NCI-H187 treated with DMSO at 0.1 percent for 48 hours (cell line): Measurements from ENCODE around the gene EXOC4.
"Not testable (repeated sequence)": the region's sequence is repeated elsewhere in the genome, so short reads cannot be mapped to it uniquely, and the experiment has no call there.

Source experiments
- DNase-seq: peaks from one replicate; lab custom pipeline; 2025; lab: John Stamatoyannopoulos, UW

EXOC4 gene

DNA sequence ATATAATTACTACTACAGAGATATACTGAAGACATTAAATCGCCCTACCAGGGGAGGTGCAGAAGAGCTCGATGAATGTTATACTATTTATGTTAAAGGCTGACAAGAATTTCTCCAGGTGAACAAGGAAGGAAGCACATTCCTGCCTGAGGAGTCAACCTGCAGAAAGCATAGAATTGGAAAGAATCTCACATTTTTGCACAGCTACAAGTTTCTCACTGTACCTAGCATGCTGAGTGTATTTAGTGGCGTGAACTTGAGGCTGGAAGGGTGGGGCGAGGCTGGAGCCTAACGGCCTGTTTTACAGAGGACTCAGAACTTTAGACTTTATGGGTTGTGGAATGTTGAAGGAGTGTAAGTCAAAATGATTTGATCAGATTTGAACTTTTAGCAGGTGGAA, 500.6 kb downstream of the EXOC4 start:
- no peak for DNase-seq

DNA sequence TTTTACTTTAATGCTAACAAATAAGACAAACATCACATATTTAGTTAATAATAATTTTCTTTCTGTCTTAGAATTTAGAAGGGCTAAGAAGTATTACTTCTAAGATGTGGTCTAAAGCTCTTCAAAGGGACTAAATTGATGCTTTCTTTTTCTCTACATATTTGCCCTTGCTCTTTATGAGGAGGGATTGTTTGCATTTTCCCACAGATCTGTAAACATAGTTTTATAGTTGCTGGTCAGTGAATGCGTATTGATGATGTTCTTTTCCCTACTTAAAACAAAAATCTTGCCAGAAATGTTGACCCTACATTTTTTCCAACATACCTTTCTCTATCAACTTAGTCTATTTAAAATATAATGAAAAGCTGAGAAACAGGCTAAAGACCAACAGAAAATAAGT, 501.8 kb downstream of the EXOC4 start:
- DNase-seq: no peak

DNA sequence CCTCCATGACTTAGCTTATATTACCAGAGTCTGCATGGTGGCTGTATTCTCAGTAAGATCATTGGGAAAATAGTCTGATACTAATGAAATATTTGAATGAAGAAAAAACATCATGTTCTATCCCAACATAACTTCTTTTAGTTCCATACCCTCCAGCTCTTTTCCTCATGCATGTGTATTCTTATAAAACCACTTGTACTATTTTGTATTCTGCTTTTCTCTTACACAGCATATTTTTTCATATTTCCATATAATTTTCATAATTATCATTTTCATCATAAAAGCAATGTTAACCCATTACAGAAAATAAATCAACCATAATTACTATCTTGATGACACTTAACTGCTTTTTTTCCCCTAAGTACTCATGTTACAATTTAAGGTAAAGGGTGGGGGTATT, 503.0 kb downstream of the EXOC4 start:
- DNase-seq: no peak

DNA sequence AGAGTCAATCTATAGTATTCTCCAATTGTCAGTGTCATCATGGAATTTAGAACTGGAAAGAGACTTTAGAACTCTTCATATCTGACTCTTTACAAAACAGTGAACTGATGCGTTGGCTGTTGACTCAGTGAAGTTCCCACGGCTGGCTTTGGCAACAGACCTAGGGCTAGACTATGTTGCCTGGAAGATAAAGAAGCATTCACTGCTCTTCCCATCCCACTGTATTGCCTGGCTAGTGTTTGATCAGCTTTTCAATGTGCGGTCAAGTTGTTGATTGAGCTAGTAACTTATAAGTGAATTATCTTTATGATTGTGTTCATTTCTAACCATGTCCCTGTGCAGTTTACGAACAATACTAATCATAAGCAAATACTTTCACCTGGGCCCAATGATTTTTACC, 508.6 kb downstream of the EXOC4 start:
- DNase-seq: no peak

DNA sequence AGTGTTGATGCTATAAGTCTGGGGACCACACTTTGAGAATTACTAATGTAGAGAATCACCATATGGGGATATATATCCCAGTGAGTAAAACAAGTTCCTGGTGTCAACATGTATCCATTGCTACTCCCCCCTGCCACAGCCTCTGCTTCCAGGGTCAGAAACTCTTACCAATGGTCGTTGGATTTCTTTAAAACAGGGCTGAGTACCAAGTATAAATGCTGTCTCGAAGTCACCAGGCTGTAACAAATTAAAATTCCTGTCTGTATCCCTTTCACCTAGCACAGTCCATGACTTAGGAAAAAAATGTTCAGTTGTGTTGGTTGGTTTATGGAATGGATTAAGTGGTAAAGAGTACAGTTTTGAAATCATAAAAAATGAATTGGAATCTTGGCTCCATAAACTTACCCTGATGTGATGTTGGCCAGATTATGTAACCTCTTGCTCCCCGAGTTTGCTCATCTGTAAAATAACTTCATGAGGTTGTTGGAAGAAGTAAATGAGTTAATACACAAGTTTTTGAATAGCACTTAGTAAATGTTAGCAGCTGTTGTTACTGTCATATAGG, 510.3 kb downstream of the EXOC4 start:
- no peak for DNase-seq

DNA sequence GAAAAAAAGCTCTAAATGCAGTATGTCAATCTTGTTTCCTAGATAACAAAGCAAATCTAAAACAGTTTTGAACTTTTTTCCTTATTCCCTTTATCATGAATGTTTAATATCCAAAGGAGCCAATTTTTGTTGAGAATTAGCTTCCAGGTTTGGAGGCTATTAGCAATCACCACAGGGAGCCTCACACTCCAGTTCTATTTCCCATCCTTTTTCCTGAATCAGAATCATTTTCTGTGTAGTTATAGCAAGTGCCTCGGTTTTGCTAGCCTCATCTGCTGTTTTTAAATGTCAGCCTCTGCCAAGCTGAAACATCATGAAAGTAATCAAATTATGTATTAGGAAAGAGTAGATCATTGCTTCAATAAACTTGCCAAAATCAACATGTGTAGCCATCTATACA, 516.8 kb downstream of the EXOC4 start:
- no peak for DNase-seq

DNA sequence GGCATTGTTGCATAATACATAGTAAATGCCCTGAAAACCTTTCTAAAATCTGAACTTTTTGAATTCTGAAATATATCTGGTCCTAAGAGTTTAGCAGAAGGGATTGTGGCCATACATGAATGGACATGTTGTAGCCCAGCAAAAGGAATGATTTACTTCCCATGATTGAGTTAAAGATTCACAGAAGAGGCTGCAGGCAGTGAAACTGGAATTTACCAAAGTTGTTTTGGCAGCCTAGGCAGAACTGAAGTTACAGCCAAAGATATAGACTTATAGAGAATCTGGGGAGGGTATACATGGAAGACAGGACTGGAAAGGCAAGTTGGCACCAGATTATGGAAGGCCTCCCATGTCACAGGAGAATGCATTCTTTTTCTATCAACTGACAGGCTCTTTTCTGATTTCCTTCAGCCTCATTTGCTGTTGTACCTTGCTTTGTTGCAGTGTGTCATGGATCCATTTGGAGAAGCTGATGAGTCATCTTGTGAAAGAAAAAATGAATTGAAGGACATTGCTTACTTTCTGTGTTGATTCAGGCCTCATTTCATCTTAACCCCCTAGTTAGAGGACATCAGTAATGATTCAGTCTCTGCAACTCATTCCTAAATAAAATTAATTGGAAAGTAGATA, 518.1 kb downstream of the EXOC4 start:
- no peak for DNase-seq

DNA sequence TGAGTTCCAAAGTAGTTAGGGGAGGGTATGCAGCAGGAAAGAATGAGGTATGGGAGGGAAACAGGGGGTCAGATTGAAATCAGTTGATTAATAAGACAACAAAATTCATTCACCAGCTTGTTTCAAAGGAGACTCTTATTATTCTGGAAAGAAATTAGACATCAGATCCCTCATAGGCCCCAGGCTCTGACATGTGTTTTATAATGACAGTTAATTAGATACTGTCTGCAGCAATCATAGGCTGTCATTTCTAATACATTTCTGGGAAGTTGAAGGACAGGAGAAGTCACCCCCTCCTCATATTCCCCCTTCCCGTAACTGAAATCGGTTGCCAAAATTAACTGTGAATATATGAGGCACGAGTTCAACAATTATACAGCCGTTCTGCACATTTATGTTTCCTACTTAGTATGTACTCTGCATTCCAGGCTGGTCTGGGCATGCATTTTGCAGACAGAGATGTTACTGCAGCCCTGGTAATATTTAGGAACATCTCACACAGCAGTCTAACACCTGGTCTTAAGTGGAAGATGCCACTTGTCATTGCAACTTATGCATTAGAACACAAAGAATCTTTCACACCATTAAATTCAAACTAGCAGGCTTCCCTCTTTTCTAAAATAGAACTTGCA, 519.0 kb downstream of the EXOC4 start:
- DNase-seq: peak; percentile 70

DNA sequence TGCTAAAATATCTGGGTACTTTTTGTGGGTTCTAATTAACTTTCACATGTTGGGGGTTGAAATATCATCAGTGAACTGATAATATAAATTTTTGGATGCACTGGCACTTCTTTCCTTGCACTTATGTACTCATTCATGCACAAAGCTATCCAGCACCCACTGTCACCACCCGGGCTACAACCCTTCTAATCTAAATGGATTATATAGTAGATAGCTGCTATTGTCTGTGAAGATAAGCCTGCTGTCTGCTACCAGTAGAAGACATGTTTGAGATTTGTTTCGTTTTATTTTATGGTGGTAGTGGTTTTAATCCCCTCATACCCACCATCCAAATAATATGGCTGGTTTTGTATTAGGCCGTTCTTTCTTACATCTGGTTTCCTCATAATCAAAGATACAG, 520.7 kb downstream of the EXOC4 start:
- no peak for DNase-seq

DNA sequence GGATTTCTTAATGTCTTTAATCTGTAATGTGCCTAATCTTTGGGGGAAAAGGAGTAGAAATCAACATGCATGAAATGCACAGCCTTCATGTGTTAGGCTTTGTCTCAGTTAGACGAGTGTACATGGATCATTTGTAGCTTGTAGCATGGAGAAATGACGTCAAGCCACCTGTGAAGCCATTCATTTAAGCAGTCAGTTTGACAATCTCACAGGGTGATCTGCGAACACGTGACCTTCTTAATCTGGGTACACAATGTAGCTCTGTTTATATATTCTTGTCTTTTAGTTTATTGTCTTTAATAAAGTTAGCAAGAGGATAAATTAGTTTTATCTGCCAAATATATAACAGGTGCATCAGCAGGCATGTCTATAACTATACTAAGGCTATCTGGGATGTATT, 522.3 kb downstream of the EXOC4 start:
- DNase-seq: no peak

DNA sequence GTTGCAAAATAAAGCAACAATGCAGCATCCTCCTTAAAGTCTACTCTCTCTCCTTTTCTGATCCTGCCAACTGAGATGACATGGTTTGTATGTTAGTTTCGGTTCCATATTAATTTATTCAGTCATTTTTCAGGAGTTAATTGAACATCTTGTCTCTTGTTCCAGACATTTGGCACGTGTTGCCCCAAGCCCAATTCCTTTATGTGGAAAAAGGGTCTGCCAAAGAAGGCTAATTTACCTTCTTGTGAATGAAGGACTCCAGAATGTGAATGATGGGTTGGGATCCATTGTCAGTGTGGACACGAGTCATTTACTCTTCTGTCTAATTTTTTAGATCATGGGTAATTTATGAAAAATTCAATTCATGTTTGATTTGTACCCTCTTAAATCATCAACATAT, 523.4 kb downstream of the EXOC4 start:
- no peak for DNase-seq

DNA sequence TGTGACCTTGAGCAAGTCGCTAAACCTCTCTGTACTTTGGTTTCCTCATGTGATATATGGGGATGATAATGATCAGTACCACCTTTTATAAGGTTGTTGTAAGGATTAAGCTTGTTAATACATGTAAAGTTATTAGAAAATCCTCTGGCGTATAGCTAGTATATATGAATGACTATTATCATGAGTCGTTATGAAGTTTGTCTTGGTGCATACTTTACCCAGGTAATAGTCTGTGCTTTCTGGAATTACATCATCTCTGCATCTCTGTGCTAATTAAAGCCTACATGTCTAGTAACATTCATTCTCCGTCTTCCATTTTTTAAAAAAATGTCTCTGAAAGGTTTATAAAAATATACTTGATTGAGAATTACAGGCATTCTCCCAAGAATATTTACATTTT, 524.8 kb downstream of the EXOC4 start:
- no peak for DNase-seq

DNA sequence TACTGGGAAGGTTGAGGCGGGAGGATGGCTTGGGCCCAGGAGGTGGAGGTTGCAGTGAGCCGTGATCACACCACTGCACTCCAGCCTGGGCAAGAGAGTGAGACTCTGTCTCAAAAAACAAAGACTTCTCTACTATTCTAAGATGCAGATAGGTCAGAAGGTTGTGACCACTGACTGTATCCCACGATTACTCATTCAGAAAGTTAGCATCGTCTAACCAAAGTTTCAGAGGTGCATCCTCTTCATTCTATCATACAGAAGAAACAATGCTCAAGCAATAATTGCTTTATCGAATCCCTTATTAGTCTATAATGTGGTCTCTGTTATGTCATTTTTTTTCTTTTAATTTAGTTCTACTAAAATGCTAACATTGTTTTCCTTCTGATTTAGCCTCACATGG, 525.6 kb downstream of the EXOC4 start:
- no peak for DNase-seq

DNA sequence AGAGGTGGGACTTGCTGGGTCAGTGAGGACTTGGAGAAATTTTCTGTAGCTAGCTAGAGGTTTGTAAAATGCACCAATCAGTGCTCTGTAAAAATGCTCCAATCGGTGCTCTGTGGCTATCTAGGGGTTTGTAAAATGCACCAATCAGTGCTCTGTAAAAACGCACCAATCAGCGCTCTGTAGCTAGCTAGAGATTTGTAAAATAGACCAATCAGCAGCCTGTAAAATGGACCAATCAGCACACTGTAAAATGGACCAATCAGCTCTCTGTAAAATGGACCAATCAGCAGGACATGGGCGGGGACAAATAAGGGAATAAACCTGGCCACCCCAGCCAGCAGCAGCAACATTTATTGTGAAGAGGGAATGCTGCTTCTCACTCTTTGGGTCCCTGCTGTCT, 526.7 kb downstream of the EXOC4 start:
- not testable (repeated sequence) for DNase-seq

DNA sequence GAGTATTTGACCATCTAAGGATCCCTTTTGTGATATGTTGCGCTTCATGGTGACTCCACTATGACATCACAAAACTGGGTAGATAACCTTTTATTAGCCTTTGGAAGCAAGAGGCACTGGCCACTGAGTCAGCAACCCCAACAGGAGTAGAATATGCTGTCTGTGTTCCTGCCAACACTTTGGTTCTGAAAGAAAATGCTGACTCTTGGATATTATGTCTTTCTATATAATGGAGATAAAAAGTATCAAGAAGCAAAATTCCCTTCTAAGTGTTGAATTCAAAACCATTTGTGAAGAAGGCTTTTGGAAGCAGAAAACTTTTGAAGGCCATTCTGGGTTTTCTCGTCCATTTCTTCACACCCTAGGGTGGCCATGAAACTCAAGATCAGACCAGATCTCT, 528.0 kb downstream of the EXOC4 start:
- no peak for DNase-seq

DNA sequence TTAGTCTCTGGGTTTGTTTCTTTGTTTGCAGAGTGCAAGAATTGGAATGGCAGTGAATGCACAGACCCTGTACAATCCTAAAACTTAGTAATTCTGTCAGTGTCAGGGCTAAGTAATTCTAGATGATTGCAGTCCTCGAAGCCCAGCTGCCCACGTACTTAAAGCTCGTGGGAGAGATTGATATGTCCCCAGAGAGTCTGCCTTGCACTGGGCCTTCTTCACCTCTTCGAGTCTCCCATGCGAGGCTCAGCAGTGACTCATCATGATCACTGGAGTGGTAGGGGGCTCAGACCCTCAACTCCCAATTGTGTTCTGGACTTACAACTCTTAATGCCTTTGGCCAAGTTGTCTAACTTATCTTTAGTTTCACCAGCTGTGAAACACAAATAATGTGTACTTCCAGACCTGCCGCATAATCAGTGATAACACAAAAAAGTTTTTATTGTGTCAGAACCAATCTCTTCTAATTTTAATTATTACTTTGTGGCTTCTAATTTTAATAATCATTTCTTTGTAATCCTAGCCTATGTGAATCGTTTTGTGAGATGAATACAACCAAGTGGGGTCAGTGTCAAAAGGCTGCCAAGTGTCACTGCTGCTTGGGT, 528.7 kb downstream of the EXOC4 start:
- DNase-seq: no peak

DNA sequence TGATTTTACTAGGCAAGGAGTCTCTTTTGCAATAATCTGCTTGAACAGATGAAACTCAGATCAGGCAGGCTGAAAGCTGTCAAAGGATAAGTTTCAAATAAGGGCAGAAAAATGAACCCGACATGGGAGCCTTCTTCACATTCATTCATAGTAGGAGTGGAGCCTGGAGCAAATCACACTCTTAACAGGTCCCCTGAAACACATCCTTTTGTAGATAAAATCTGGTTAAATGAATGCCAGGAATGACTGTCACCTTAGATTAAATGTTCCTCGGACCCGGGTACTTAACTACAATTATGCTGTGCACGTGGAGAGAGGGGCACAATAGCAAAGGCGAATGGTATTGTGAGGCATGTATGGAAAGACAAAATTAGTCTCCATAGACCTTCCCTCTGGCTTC, 529.6 kb downstream of the EXOC4 start:
- no peak for DNase-seq

DNA sequence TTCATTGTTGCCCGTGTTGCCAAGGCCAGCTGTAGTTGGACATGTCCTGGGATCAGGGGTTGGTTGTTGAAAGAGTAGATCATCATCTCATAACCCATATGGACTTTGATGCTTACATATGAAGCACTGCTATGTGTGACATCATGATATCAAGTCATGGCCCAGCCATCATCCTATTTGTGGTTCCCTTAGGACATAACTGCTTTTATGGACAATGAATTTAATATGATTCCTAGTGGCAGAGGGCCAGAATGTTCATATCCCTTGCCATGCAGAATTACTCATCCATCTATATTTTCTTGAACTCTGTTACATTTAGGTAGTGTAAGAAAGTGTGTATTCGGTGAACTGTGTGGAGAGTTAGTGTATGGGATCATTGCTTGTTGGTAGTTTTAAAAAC, 530.4 kb downstream of the EXOC4 start:
- DNase-seq: no peak

DNA sequence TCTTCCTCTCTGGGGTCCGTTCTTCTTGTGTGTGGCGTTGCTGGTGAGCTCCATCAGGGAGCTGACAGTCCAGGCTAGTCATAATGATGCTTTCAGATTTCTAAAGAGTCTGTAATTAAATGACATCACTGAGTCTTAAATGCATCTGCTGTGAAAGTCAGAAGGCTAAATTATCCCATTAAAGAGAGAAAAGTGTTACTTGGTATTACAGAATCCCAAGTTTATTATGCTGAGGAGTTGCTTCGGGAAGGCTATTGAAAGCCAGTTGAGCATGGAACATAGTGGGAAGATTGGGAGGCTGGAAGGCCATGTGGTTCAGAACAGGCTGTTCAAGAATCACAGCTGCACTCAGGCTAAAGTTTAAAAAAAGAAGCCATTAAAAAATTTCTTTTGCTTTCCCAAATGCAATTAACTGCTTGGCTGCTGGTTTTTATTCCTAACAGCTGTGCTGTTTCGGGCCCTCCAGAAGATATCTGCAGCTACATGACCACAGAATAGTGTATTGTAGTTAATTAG, 531.7 kb downstream of the EXOC4 start:
- peak; percentile 66 for DNase-seq

DNA sequence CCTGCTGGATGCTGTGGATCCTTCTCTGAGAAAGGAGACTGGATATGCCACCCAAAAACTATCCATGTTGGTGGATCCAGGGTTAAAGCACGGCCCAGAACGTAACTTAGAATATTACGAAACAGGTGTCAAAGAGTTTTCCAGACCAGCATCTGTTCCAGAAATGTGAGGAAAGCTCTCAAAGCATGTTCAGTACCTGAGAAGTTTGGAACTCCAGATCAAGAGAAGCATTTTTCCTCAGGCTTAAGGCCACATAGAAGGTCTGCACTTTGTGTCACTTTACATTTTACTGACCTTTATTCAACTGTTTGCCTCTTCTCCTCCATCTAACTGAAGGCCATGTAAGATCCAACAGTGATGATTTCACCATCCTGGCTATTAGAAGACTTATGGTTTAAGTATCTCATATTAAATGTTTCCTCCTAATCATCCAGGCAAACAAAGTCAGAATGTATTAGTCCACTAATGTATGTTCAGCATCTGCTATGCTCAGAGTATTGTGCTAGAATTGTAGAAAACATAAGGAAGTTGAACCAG, 533.6 kb downstream of the EXOC4 start:
- DNase-seq: no peak

DNA sequence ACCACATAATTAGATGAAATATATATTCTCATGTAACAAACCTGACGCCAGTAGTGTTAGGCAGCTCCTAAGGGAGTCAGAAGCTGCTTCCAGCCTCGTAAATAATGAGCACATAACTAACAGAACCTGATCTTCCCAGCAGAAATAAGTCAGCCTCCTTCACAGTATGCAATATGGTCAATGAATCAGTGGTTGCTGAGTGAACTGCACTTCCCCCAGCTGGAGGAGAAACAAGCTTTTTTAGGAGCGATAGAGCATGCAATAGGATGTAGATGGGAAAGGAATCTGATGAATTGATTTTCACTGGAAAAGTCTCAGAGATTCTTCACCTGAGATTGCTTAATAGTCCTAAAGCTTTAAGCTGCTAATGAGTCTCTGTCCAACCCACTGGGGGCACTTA, 537.1 kb downstream of the EXOC4 start:
- peak; percentile 44 for DNase-seq

DNA sequence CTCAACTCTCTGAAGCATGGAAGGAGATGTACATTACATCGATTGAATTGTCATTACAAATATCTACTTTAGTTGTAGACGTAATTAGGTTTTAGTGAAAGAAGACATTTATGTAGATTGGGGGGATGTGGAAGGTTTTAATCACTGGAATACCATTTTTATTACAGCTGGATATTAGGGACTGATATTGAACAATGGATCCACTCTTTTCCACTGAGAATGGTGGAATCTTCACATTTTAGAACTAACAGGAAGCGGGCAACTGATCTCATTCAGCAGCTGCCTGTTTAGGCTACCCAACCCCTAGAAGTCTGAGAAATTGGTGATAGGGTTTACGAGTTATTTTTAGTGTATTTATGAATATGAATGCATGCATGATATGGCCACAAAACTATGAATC, 538.0 kb downstream of the EXOC4 start:
- no peak for DNase-seq

DNA sequence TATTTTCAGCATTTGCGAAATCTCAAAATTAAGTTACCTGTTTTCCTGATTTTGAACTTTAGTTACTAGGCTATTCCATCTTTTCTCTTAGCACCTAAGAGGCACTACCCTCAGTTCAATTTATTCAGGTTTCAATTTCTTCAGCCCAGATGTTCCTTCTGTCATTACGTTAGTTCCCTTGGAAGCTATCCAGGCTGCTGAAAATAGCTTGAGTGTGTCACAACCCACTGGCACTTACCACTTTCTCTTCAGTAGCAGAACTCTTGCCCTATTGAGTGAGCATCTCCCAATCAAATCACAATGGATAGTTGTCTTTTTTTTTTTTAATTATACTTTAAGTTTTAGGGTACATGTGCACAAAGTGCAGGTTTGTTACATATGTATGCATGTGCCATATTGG, 541.6 kb downstream of the EXOC4 start:
- peak; percentile 57 for DNase-seq
